H1 (cell line): Measurements from ENCODE around the gene SEC61A1. TPM values are rescaled to one million over a fixed set of nuclear protein-coding genes. Genes with fewer than 3 reads are reported as not detected.

Experiments used
- polyA plus RNA-seq, 7 experiments: library from polyadenylated mRNA; depleted of rRNA in 3 of 7; stranded (reverse) in 5 of 7; unstranded in 2 of 7; fragments of >200 nt in 5 of 7; fragments of 200-250 nt in 2 of 7; gene quantifications; 1 replicate in 5 of 7; 2 replicates in 1 of 7; 4 replicates in 1 of 7; pipeline versions ENCODE4 v1.2.1 to v1.2.3, GENCODE V29; 2011 to 2013; ENCODE audit warnings: missing spikeins in 2 of 7, mixed read lengths in 2 of 7
- total RNA-seq: library from RNA; stranded (reverse); fragmentation: NEBNext Ultra II Directional; extraction: Animal tissue kit (Norgen Biotek cat#: 25700); gene quantifications from 2 replicates; pipeline ENCODE4 v1.2.1, GENCODE V29; 2021
- TF ChIP-seq, protein P1 (sequence below): fragments of 300-600 bp; sonication (generic); IDR thresholded peaks from 2 replicates; pipeline ENCODE4 v1.7.1; 2012; ENCODE audit warnings: low read length, moderate library complexity, mild to moderate bottlenecking, inconsistent platforms; ENCODE audit not compliant: insufficient replicate concordance

Gene SEC61A1
- total and polyA plus RNA-seq, 2 of the 8 experiments (the other 6 are each of a cell fraction or from before 2014, with no cell fraction given): 133 to 165 TPM

DNA sequence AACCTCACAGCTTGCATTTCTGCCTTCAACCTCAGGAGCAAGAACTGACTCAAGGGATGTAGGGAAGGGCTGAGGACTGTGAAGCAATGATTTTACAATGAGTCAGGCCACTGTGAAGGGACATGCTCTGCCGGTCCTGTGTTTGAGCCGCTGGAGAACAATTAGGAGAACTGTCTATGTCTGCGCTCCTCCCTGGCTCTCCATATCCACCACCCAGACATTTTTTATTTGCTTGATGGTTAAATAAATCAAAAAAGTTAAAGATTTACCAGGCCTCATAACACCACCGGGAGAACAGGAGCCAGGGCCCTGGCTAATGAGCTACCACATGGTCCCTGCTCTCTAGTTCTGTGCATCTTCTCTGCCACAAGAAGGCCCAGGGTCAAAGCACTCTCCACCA lies 29.6 kb downstream of the SEC61A1 start (continued):
- TF ChIP-seq, protein P1, sequence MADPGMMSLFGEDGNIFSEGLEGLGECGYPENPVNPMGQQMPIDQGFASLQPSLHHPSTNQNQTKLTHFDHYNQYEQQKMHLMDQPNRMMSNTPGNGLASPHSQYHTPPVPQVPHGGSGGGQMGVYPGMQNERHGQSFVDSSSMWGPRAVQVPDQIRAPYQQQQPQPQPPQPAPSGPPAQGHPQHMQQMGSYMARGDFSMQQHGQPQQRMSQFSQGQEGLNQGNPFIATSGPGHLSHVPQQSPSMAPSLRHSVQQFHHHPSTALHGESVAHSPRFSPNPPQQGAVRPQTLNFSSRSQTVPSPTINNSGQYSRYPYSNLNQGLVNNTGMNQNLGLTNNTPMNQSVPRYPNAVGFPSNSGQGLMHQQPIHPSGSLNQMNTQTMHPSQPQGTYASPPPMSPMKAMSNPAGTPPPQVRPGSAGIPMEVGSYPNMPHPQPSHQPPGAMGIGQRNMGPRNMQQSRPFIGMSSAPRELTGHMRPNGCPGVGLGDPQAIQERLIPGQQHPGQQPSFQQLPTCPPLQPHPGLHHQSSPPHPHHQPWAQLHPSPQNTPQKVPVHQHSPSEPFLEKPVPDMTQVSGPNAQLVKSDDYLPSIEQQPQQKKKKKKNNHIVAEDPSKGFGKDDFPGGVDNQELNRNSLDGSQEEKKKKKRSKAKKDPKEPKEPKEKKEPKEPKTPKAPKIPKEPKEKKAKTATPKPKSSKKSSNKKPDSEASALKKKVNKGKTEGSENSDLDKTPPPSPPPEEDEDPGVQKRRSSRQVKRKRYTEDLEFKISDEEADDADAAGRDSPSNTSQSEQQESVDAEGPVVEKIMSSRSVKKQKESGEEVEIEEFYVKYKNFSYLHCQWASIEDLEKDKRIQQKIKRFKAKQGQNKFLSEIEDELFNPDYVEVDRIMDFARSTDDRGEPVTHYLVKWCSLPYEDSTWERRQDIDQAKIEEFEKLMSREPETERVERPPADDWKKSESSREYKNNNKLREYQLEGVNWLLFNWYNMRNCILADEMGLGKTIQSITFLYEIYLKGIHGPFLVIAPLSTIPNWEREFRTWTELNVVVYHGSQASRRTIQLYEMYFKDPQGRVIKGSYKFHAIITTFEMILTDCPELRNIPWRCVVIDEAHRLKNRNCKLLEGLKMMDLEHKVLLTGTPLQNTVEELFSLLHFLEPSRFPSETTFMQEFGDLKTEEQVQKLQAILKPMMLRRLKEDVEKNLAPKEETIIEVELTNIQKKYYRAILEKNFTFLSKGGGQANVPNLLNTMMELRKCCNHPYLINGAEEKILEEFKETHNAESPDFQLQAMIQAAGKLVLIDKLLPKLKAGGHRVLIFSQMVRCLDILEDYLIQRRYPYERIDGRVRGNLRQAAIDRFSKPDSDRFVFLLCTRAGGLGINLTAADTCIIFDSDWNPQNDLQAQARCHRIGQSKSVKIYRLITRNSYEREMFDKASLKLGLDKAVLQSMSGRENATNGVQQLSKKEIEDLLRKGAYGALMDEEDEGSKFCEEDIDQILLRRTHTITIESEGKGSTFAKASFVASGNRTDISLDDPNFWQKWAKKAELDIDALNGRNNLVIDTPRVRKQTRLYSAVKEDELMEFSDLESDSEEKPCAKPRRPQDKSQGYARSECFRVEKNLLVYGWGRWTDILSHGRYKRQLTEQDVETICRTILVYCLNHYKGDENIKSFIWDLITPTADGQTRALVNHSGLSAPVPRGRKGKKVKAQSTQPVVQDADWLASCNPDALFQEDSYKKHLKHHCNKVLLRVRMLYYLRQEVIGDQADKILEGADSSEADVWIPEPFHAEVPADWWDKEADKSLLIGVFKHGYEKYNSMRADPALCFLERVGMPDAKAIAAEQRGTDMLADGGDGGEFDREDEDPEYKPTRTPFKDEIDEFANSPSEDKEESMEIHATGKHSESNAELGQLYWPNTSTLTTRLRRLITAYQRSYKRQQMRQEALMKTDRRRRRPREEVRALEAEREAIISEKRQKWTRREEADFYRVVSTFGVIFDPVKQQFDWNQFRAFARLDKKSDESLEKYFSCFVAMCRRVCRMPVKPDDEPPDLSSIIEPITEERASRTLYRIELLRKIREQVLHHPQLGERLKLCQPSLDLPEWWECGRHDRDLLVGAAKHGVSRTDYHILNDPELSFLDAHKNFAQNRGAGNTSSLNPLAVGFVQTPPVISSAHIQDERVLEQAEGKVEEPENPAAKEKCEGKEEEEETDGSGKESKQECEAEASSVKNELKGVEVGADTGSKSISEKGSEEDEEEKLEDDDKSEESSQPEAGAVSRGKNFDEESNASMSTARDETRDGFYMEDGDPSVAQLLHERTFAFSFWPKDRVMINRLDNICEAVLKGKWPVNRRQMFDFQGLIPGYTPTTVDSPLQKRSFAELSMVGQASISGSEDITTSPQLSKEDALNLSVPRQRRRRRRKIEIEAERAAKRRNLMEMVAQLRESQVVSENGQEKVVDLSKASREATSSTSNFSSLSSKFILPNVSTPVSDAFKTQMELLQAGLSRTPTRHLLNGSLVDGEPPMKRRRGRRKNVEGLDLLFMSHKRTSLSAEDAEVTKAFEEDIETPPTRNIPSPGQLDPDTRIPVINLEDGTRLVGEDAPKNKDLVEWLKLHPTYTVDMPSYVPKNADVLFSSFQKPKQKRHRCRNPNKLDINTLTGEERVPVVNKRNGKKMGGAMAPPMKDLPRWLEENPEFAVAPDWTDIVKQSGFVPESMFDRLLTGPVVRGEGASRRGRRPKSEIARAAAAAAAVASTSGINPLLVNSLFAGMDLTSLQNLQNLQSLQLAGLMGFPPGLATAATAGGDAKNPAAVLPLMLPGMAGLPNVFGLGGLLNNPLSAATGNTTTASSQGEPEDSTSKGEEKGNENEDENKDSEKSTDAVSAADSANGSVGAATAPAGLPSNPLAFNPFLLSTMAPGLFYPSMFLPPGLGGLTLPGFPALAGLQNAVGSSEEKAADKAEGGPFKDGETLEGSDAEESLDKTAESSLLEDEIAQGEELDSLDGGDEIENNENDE: no peak
